GM18511 (cell line): ENCODE data around the gene SMAP1.

Source experiments
- ATAC-seq: cut with Tn5 transposase; IDR thresholded peaks from one replicate; pipeline ENCODE4 v1.9.1; 2021; ENCODE audit warnings: mild to moderate bottlenecking, moderate library complexity; ENCODE audit not compliant: unreplicated experiment

Gene SMAP1

GRCh38 chr6:70884074-70884983, 216.6 kb downstream of the SMAP1 start:
- ATAC-seq, result peak; percentile 83

- ATAC-seq, result no peak
Observed at GRCh38 chr6:70886071-70886470, 218.4 kb downstream of the SMAP1 start.

- no peak for ATAC-seq
Observed at GRCh38 chr6:70886661-70887060, 219.0 kb downstream of the SMAP1 start.

- ATAC-seq, result no peak
Observed at GRCh38 chr6:70889270-70889669, 221.6 kb downstream of the SMAP1 start.

- ATAC-seq, result no peak
Observed at GRCh38 chr6:70894001-70894400, 226.3 kb downstream of the SMAP1 start.

- no peak for ATAC-seq
Observed at GRCh38 chr6:70900047-70900446, 232.4 kb downstream of the SMAP1 start.

GRCh38 chr6:70901324-70901723, 233.6 kb downstream of the SMAP1 start:
- no peak for ATAC-seq

GRCh38 chr6:70903665-70904452, 236.2 kb downstream of the SMAP1 start:
- no peak for ATAC-seq

GRCh38 chr6:70905742-70906141, 238.1 kb downstream of the SMAP1 start:
- ATAC-seq, result no peak
